Thyroid gland (tissue), 4 donors: ENCODE results near the gene LRIT2.

Experiments used
- CTCF ChIP-seq, 6 experiments: fragments of 200-600 bp in 3 of 6; fragments of 450-650 bp in 3 of 6; sonication (generic) in 3 of 6; IDR thresholded peaks; one replicate each; pipeline ENCODE4 v1.5.1; 2016 to 2019; ENCODE audit warnings: antibody characterized with exemption in 6 of 6, mild to moderate bottlenecking in 2 of 6, inconsistent platforms in 1 of 6, moderate library complexity in 1 of 6
- POLR2A ChIP-seq, 2 donors: fragments of 450-650 bp; IDR thresholded peaks; one replicate each; pipeline ENCODE4 v1.6.1; 2017; ENCODE audit warnings: antibody characterized with exemption in 2 of 2, mild to moderate bottlenecking in 2 of 2, moderate library complexity in 1 of 2

DNA sequence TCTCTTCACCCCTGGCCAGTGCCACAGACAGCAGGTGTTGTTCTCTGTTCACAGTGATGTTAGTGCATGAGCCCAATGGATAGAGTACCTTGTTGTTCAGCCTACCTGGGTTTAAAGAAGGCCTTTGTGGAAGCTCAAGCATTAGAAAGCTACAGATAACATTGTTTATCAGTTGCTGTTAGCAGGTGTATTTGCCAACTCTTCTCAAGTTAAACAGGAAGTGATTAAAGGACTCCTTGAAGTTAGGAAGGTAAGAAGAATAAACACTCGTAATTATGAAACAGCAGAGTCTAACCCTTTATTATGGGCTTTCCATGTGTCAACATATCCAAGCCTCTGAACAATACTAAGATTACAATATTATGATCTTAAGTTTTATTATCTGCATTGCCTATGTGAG, 45.4 kb upstream of the LRIT2 start:
- TF ChIP-seq CTCF (IDR thresholded peaks at IDR 0.05) (no peak), POLR2A (IDR thresholded peaks at IDR 0.05) (no peak)
